Lower lobe of right lung (tissue), 2 donors: ENCODE data around the gene PACRG. TPM values are rescaled to one million over a fixed set of nuclear protein-coding genes. Genes with fewer than 3 reads are reported as not detected.
"Not testable (repeated sequence)": the region's sequence is repeated elsewhere in the genome, so short reads cannot be mapped to it uniquely, and the experiment has no call there.

ENCODE experiments used
- ATAC-seq, 2 donors: fragments of 200-7000 bp; cut with Tn5 transposase; one replicate each; pipeline ENCODE4 v1.9.1; 2020 to 2022; ENCODE audit warnings: mild to moderate bottlenecking in 2 of 2, moderate library complexity in 2 of 2
- DNase-seq: peaks from one replicate; pipeline ENCODE4 v3.0.0-alpha.2; 2020
- H3K27ac ChIP-seq: fragments of 200-600 bp; one replicate; pipeline ENCODE4 v1.8.0; 2022
- H3K27me3 ChIP-seq: fragments of 200-600 bp; one replicate; pipeline ENCODE4 v1.8.0; 2022; ENCODE audit warnings: low read depth
- H3K36me3 ChIP-seq: fragments of 200-600 bp; one replicate; pipeline ENCODE4 v1.8.0; 2022; ENCODE audit warnings: mild to moderate bottlenecking
- H3K4me1 ChIP-seq: fragments of 200-600 bp; one replicate; pipeline ENCODE4 v1.8.0; 2022
- H3K4me3 ChIP-seq: fragments of 200-600 bp; one replicate; pipeline ENCODE4 v1.8.0; 2022; ENCODE audit warnings: mild to moderate bottlenecking
- H3K9me3 ChIP-seq: fragments of 200-600 bp; one replicate; pipeline ENCODE4 v1.8.0; 2022
- CTCF ChIP-seq: fragments of 200-600 bp; IDR thresholded peaks from one replicate; pipeline ENCODE4 v1.8.0; 2022; ENCODE audit warnings: antibody characterized with exemption, mild to moderate bottlenecking
- intact Hi-C: fragments of 100-400 bp; cut with DNase I; formaldehyde crosslinking; loops from one replicate; pipeline ENCODE4 v1.11.0; 2022
- total RNA-seq: library from RNA; stranded (reverse); fragmentation: NEBNext Ultra II Directional; extraction: Animal tissue kit (Norgen Biotek cat#: 25700); gene quantifications from one replicate; pipeline ENCODE4 v1.2.1, GENCODE V29; 2021
- donor health status: DM: no; HTN: yes; CAD: no; lungs with severe emphysema.

The PACRG gene
- total RNA-seq, 1 donor from 2014 or later = 5.5 TPM

DNA sequence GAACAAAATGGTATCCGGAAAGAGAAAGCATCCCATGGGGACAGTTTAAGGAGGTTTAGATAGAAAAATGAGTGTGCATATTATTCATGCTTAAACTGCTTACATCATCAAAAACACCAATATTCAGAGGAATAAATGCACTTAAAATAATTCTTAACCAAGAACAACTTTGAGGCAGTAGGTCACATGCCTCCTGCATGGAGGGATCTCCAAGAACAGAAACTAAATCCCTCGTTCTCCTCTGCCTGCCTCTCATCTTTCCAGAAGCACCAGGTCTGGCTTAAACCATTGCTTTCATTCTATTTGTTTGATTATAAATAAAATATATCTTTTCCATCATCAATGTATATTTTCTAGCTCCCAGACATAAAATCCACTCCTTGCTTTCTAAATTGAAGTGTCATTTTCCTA, 583.2 kb downstream of the PACRG start:
- no peak for DNase-seq
- no peak for TF ChIP-seq CTCF
- H3K36me3 ChIP-seq = no peaks in the 10 kb centered on the region
- no peaks in the 10 kb centered on the region for H3K27me3 ChIP-seq
- ATAC-seq = no peak
- intact Hi-C loops = no loop called here
- no peaks in the 10 kb centered on the region for H3K9me3 ChIP-seq
- no peak overlapping the region for H3K27ac ChIP-seq
- H3K4me3 ChIP-seq = no peak overlapping the region
- no peaks in the 10 kb centered on the region for H3K4me1 ChIP-seq

- H3K27me3 ChIP-seq = no peaks in the 10 kb centered on the region
- TF ChIP-seq CTCF = no peak
- no peak for ATAC-seq
- H3K4me3 ChIP-seq = no peak overlapping the region
- no peak overlapping the region for H3K27ac ChIP-seq
- H3K4me1 ChIP-seq = no peaks in the 10 kb centered on the region
- no peaks in the 10 kb centered on the region for H3K36me3 ChIP-seq
- intact Hi-C loops = no loop called here
- no peaks in the 10 kb centered on the region for H3K9me3 ChIP-seq
- DNase-seq = no peak
Measured at GRCh38 chr6:163311830-163312229, 584.1 kb downstream of the PACRG start.

- no peaks in the 10 kb centered on the region for H3K4me1 ChIP-seq
- no peaks in the 10 kb centered on the region for H3K36me3 ChIP-seq
- DNase-seq (no peak), ATAC-seq (no peak)
- no peaks in the 10 kb centered on the region for H3K27me3 ChIP-seq
- no peak for TF ChIP-seq CTCF
- intact Hi-C loops = no loop called here
- no peak overlapping the region for H3K4me3 ChIP-seq
- no peaks in the 10 kb centered on the region for H3K9me3 ChIP-seq
- H3K27ac ChIP-seq = no peak overlapping the region
Measured at GRCh38 chr6:163313566-163313965, 585.8 kb downstream of the PACRG start.

- ATAC-seq (no peak), DNase-seq (no peak)
- Histone ChIP-seq H3K27me3 (no peaks in the 10 kb centered on the region), H3K4me1 (no peaks in the 10 kb centered on the region), H3K9me3 (no peaks in the 10 kb centered on the region), H3K36me3 (no peaks in the 10 kb centered on the region), H3K4me3 (no peak overlapping the region), H3K27ac (no peak overlapping the region)
- intact Hi-C loops = no loop called here
- no peak for TF ChIP-seq CTCF
Measured at GRCh38 chr6:163313981-163314380, 586.2 kb downstream of the PACRG start.

- Histone ChIP-seq H3K27me3 (no peaks in the 10 kb centered on the region), H3K9me3 (no peaks in the 10 kb centered on the region), H3K27ac (no peak overlapping the region), H3K36me3 (no peaks in the 10 kb centered on the region), H3K4me1 (no peaks in the 10 kb centered on the region), H3K4me3 (no peak overlapping the region)
- ATAC-seq (no peak), DNase-seq (no peak)
- no peak for TF ChIP-seq CTCF
- intact Hi-C loops = no loop called here
Measured at GRCh38 chr6:163314791-163315470, 587.2 kb downstream of the PACRG start.

GRCh38 chr6:163316866-163317495, 589.2 kb downstream of the PACRG start:
- H3K36me3 ChIP-seq, H3K27me3 ChIP-seq, H3K27ac ChIP-seq, DNase-seq, H3K4me3 ChIP-seq, intact Hi-C loops, H3K4me1 ChIP-seq, ATAC-seq, H3K9me3 ChIP-seq: not testable (repeated sequence)
